Measurements from ENCODE around the gene GTF3C1. TPM values are rescaled to one million over a fixed set of nuclear protein-coding genes. Genes with fewer than 3 reads are reported as not detected.
"Not testable (repeated sequence)": the region's sequence is repeated elsewhere in the genome, so short reads cannot be mapped to it uniquely, and the experiment has no call there.

GTF3C1 gene
- polyA plus RNA-seq, 1 donor: 90.1 TPM

DNA sequence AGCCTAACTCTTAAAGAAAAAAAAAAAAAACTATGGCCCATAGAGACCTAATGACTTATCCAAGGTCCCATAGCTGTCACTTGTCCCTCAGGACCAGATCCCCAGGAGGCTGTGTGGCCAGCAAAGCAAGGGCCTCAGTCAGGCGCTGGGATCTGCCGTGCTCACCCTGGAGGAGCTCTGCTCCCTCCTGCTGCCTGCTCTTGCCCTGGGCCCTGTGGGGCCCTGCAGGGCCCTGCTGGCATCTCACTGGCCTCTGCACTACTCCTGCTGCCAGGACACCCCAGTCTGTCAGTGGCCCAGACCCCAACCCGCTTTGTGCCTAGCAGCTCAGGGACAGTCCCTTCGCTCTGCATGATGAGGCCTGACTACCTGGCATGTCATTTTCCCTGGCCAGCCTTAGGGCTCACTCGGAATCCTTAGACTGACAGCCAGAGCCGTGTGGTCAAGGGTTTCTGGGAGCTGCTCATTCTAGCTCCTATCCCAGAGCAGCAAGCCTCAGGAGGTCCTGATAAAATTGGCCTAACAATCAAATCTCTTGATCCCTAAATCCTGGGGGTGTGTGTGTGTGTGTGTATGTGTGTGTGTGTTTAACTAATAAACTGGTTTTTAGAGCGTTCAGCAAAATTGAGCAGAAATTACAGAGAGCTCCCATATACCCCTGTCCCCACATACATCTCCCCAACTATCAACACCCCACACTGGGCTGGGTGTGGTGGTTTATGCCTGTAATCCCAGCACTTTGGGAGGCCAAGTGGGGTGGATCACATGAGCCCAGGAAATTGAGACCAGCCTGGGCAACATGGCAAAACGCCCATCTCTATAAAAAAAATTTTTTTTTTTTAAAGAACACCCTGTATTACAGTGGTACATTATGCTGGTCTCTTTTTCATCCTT is 22.0 kb upstream of the GTF3C1 start:
- DNase-seq: no peak

DNA sequence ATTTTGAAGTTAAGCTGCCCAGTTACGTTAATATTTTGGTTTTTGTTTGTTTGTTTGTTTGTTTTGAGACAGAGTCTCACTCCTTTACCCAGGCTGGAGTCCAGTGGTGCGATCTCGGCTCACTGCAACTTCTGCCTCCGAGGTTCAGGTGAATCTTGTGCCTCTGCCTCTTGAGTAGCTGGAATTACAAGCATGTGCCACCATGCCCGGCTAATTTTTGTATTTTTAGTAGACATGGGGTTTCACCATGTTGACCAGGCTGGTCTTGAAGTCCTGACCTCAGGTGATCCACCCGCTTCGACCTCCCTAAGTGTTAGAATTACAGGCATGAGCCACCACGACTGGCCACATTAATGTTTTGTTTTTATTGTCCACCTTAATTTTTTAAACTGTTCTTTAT is 21.3 kb upstream of the GTF3C1 start:
- not testable (repeated sequence) for DNase-seq

DNA sequence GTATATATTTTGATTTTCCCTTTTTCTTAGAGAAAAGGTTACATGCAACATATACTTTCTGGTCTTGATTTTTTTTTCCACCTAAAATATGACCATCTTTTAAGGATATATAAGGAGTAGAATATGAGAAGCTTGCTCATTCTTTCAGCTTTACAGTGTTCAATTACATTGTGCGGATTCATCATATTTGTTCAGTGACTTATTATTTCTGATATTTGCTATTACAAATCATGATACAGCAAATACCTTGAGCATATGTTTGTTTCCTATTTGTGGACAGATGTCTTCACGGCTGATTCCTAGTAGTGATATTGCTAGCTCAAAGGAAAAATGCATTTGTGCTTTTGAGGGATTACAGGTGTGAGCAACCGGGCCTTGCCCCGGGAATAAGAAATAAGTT is 18.4 kb upstream of the GTF3C1 start:
- no peak for DNase-seq

DNA sequence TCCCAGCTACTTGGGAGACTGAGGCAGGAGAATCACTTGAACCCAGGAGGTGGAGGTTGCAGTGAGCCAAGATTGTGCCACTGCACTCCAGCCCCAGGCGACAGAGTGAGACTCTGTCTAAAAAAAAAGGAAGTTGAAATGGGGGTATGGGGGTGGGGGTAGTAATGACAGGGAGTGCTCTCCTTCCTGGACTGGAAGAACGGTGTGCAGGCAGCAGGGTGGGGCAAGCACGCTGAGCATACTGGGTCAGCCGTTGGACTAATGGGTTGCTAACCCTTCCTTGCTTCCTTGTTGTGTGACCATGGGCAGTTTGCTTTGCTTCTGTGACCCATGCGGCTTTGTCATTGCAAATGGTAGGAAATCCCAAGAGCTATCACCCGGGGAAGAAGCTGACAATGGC is 16.7 kb upstream of the GTF3C1 start:
- DNase-seq: no peak

DNA sequence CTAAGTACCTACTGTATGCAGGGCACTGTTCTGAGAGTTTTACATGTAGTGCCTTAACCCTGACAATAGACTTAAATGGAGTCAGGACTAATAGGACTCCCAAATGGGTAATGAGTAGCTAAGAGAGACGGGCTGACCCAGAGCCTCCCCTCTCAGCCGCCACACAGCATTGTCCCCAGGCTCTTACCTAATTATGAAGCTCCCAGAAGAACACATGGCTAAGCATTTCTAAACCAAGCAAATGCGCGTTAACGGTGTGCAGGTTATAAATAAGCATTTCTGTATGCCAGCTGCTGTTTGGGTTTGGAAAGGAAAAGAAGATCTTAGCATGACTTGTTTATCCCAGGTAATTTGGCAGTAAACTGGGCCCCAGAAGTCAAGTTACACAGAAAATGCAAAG is 14.5 kb upstream of the GTF3C1 start:
- DNase-seq: no peak

DNA sequence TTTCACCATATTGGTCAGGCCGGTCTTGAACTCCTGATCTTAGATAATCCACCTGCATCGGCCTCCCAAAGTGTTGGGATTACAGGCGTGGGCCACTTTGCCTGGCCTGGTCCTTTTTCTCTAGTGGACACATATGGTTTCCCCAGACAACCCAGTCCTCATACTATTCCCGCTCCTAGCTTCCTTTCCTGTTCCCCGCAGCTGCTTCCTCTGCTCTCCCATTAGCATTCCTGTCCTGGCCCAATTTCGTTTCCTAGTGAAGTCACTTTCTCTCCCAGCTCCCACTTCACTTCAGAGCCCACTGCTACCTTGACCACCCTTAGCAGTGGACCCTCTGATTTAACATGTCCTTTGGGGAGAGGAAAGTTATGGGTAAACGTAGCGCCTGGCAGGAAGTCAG is 11.5 kb upstream of the GTF3C1 start:
- no peak for DNase-seq

DNA sequence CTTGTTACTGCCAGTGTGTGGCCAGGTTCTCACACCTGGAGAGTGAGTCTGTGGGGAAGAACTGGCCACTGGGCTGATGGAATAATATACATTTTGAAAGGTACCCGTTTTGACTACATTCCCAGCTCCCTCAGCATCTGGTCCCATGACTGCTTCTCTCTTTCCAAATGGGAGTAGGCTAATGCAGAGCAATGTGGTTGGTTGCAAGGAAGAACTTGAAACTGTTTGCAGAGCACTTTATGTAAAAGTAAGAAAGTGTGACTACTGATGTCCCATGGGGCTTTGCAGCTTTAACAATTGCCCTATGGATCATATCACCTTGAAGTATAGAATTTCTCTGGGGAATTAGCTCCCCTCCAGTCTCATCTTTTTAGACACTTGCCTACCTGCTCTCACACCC is 9.2 kb upstream of the GTF3C1 start:
- DNase-seq: no peak

DNA sequence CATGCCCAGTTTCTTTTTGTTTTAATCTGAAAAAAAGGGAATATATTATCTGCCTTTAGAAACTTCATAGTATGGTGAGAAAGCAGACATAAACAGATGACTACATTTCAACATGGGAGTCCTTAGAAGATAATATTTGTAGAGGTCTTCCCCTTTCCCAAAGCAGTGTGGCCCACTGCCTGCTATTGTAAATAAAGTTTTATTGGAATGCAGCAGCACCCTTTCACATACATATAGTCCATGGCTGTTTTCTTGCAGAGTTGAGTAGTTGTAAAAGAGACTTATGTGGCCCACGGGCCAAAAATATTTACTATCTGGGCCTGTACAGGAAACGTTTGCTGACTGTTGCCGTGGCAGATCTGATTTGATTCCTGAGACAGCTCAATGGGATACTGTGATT is 8.7 kb upstream of the GTF3C1 start:
- no peak for DNase-seq

DNA sequence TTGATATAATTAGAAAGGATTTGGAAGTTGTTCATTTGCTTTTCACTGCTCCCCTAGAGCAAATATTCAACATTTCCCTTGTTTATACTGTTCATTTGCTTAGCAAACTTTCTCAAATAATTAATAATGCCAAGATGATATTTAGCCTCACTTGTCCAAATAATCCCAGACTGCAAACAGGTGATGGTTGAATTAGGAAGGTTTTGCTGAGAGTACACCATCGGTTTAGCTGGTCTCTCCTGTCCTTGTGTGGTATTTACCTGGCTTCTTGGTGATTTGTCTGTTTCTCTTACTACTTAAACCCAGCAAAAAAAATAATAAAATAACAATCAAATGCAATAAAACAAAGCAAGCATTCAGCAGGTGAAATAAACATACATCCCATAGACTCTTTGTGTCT is 6.8 kb upstream of the GTF3C1 start:
- no peak for DNase-seq

DNA sequence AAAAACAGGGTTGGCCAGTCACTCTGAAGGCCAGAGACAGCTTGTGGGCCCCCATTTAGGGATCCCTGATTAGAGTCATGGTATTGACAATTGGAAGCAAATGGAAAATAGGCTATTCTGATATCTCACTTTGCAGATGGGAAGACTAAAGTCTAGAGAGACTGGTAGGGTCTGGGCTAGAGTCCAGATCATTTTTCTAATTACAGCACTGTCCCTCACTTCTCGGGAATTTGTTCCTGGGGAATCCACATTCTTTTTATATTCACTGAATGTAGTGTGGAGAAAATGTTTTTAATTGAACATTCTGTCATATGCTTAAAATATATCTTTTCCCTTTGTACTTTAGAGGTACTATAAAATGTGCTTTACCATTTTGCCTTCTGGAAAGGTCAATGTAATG is 1.3 kb upstream of the GTF3C1 start:
- DNase-seq: no peak

DNA sequence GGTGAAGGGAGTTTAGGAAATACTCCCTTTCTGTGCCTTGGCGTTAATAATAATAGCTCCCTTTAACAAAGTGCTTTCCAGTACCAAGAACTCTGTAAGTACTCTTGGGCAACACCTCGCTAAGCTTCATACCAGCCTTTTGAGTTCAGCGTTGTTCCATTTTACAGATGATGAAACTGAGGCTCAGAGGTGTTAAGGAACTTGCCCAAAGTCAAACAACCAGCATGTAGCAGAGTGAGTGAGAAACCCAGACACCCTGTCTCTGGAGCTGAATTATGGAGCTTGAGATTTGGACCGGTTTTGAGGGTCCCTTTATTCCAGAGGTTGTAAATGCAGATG is 838 bp upstream of the GTF3C1 start:
- DNase-seq: no peak

DNA sequence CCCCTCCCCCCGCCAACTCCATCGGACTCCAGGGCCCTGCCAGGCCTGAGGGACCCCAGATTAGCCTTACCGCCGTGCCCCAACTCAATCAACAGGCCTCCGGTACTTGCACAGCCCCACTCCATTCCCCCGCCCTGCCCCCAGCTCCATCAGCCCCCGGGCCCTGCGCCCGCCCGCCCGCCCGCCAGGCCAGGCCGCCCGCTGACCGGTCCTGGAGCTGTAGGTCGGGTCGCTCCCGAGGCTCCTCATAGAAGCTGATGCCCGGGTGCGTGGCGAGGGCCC is 308 bp downstream of the GTF3C1 start:
- DNase-seq: no peak

DNA sequence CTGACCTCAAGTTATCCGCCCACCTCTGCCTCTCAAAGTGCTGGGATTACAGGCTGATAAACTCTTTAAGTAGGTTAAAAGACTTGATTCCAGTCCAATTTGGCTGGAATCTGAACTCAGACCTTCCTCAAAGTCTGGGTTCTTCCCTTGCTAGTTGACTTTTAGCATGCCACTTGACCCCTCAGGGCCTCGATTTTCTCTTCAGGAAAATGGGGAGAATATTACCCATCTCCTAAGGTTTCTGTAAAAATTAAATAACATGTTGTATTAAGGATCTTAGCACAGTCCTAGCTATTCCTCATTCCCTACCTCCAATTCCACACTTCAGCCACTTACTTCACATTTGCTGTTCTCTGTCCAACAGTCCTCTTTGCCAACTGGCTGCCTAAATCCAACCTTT is 1.9 kb downstream of the GTF3C1 start:
- DNase-seq: no peak

DNA sequence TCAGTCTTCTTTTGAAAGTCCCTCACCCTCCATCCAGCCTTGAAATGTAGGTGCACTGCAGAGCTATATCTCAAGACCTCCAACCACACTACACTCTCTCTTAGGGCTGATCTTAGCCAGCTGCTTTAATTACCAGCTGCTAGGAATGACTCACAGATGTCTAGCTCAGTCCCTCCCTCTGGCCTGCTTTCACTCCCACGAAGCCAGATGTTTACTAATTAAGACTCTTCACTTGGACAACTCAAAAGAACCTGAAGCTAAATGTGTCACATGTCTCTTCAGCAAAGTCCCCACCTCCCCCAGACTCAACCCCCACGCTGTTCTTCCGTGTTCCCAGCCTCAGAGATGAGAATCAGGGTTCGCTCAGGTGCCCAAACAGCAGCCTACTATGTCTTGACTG is 2.6 kb downstream of the GTF3C1 start:
- DNase-seq: no peak

DNA sequence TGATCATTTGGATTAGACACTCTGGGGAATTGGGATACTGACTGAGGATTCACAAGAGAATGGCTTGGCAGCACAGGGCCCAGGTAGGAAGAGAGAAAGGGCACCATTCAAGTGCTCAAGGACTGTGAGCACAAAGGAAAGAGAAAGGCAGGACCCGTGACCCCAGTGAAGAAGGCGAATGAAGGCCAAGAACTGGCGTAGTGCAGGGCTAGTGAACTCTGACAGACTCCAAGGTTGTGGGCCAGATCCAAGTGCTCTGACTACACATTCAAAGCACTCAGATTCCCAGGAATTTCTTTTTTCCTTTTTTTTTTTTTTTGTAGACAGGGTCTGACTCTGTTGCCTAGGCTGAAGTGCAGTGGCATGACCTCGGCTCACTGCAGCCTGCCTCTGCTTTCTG is 5.0 kb downstream of the GTF3C1 start:
- DNase-seq: no peak

DNA sequence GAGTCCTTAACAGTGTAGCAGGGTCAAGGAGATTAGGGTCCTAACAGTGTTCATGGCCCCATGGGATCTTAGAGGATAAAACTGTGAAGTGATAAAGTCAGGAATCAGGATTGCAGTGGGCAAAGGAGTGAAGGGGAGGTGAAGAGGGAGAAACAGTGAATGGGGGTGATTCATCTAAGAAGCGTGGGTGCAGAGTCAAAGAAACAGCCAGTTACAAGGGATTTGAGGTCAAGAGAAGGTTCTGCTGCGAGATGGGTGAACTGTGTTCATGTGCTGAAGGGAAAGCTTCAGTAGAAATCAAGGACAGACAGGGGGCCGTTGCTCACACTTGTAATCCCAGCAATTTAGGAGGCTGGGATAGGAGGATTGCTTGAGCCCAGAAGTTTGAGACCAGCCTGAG is 5.9 kb downstream of the GTF3C1 start:
- DNase-seq: no peak

DNA sequence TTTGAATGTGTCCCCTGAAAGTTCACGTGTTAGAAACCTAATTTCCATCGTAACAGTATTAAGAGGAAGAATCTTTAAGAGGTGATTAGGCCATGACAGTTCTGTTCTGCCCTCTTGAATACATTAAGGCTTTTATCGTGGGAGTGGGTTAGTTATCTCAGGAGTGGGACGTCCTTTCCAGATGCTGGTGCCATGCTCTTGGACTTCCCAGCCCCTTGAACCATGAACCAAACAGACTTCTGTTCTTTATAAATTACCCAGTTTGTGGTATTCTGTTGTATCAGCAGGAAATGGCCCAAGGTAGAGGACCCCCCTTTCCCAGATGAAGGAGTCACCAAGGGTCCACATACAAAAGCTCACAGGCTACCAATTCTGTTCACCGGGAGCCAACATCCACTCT is 10.1 kb downstream of the GTF3C1 start:
- no peak for DNase-seq

DNA sequence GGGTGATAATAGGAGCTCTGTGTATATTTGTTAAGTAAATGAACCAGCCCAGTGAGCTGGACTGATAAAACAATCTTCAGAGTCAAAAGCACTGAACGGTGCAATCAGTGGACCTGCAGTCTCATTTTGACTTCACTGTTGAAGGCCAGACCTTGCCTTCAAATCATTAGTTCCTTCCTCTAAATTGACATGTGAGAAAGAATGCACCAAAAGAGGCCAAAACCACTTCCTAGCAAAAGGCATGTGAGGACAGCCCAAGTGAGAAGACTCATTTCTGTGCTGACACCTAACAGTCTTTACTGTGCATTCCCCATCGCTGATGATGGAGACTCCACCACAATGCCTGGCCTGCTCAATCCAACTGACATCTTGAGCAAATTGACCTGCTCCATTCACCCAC is 10.6 kb downstream of the GTF3C1 start:
- DNase-seq: no peak

DNA sequence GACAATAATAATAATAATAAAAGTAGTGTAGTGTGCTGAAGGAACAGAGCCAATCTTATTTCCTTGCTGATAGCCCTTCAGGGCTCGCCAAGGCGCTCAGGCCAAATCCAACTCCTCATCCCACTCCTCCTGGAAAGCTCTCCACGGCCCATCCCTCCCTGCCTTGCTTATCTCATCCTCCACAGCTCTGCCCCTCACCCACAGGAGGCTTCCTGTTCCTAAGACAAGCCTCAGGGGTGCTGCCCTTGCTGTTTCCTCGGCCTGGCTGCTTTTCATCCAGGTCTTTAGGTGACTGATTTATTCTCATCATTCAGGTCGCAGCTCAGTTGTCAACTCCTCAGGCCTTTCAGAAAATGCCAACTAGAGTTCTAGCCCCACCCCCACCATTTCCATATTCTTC is 11.2 kb downstream of the GTF3C1 start:
- DNase-seq: no peak

DNA sequence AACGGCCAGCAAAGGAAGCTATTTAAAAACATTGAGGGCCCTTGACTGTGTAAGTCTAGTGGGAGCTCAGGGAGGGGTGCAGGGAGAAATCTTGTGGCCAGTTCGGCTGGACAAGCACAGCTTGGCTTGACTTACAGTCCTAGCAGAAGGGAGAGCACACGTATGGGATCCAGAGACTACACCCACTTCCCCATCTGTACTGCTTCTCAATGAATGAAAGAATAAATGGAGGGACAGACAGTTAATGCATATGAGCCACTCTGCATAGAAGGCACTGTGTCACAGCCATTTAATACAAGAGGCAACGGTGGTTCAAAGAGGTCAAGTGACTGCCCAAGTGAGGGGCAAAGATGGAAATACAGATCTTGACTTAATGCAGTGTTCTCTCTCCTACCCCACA is 15.5 kb downstream of the GTF3C1 start:
- DNase-seq: no peak

DNA sequence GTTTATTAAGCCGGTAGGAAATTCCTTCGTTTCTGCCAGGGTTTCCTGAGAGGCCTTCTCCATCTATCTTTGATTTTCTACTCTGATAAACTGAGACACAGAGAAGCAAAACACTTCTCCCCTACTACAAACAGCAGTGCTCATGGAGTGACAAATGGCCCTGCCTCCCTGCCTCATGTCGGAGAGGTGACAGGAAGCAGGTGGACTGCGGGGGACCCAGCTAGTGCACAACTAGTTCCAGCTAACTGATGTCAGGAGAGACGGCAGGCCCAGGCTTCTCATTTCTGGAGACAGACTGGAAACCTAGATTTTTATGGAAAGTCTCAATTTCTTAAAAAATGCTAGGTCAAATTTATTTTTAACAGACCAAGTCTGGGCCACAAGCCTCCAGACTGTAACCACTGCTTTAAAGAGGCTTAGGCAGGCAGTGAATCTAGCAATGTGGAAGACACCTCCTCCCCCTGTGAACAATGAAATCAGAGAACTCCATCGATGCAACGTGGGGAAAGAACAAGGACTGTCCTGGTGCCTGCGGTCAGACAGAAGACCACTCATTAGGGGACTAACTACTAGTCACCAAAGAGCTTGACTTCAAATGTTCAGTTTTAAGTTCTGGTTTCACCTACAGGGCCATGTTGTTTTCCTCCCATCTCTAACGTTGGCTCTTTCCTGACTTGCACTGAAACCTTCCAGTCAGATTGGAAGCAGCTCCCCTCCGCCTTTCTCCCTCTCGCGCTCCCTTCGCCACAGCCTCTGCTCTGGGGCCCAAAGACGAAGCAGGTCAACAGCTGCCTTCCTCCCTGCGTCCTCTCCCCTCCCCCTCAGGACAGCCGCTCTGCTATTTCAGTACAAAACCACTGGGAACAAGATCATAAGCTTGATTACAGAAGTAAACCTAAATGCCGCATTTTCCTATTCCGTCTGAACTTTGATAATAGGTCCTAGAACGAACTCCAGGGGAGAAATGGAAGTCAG is 17.6 kb downstream of the GTF3C1 start:
- no peak for DNase-seq

DNA sequence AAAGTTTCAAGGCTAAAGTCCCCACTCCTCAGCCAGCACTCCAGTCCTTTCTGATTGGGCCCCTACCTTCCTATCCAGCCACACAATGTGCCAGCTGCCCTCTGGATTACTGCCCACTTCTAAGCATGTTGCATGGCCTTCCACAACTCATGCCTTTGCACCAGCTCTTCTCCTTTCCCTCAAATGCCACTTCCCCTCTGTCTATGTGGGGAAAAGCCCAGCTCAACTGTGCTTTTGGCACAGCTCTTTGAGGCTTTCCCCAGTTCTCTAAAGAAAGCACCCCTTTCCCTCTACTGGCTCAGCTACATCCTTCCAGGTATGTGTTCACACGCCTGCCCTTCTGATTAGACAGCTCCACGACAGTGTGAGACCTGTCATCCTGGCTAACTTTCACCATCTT is 18.5 kb downstream of the GTF3C1 start:
- DNase-seq: no peak

DNA sequence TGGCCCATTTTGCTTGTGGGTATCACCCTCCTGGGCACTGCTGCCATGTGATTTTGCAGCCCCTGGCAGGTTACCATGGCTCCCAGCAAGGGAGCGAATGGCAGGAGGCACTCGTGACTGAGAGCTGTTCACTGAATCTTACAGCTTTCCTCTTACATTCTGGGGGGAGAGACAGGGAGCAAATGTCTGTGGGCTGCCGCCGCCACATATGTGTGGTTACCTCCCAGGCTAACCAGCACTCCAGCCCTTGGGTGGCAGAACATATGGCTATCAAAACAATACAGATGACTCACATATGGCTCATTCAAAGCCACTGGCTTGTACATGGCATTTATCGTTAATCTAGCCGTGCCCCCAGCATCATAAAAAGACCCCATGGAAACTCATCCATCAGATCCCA is 19.8 kb downstream of the GTF3C1 start:
- no peak for DNase-seq

DNA sequence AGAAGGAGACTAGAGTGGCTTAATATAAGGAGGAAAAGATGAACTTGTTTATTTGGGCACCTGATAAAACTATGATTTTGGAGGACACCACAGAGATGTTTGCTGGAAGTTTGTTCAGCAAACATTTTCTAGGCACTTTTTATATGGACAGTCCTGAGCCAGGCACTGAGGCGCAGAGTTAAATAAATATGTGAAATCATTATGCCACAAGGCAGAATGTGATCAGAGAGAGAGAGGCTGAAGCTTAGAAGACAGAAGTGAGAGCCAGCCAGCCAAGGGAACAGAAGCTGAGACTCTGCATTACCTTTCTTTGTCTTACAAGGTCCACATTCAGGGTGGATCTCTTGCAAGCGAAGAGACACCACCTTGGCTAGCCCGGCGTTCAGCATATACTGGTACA is 21.4 kb downstream of the GTF3C1 start:
- no peak for DNase-seq

All from left kidney (tissue), 2 donors.